ENCODE measurements around the gene IL34. TPM values are rescaled to one million over a fixed set of nuclear protein-coding genes. Genes with fewer than 3 reads are reported as not detected.

Gene IL34
- total and polyA plus RNA-seq, 5 donors from 2014 or later, result not detected

Other genes starting within 250 kb of the IL34 start
- 22.1 TPM for gene ST3GAL2, start 207.5 kb upstream of the IL34 start, total RNA-seq
- 10 to 100 TPM; 10.5 to 17.5 (median 14.6) TPM for gene ST3GAL2, start 207.5 kb upstream of the IL34 start, polyA plus RNA-seq
- gene FCSK, start 192.0 kb upstream of the IL34 start, total RNA-seq, result 28.5 TPM
- 10 to 100 TPM in 1 of 4 donors, 1 to 10 TPM in 3; 5.7 to 11.5 (median 7.7) TPM for gene FCSK, start 192.0 kb upstream of the IL34 start, polyA plus RNA-seq
- gene COG4, start 123.0 kb upstream of the IL34 start, total RNA-seq, result 57.4 TPM
- gene COG4, start 123.0 kb upstream of the IL34 start, polyA plus RNA-seq, result 10 to 100 TPM; 37.5 to 73.2 (median 48.1) TPM
- gene SF3B3, start 122.7 kb upstream of the IL34 start, total RNA-seq, result 190 TPM
- gene SF3B3, start 122.7 kb upstream of the IL34 start, polyA plus RNA-seq, result 100 to 1,000 TPM; 110 to 165 (median 136) TPM
- gene MTSS2, start 39.5 kb downstream of the IL34 start, total RNA-seq, result 2.9 TPM
- gene MTSS2, start 39.5 kb downstream of the IL34 start, polyA plus RNA-seq, result not detected
- gene VAC14, start 154.6 kb downstream of the IL34 start, total RNA-seq, result 38.8 TPM
- 10 to 100 TPM; 27.0 to 33.6 (median 29.1) TPM for gene VAC14, start 154.6 kb downstream of the IL34 start, polyA plus RNA-seq